Measurements from ENCODE around the gene DOCK7. TPM values are rescaled to one million over a fixed set of nuclear protein-coding genes. Genes with fewer than 3 reads are reported as not detected.

Gene DOCK7
- polyA plus RNA-seq, 1 experiment = 79.6 TPM

DNA sequence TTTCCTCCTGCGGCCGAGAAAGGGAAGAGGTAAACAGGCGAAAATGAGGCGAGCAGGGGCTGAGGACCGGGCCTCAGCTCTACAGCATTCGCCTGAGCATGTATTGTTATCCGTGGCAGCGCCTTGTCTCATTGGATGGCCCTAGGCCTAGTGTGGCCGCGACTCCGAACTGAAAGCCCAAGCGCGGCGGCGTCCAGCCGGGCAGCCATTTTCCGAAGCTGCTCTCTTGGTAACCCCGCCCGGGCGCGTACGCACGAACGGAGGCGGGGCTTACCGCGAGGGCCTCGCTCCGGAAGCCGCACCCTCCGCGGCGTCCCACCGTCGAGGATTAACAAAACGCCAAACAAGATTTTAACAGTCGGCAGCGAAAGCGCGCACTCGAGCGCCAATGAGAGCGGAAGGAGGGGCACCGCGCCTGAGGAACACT is 252.1 kb downstream of the DOCK7 start:
- CTCF ChIA-PET = interaction anchor here (0.6 kb wide), 1 partner anchor 300 kb away, joined by 3 read pairs; no protein-coding TSS in a partner anchor

DNA sequence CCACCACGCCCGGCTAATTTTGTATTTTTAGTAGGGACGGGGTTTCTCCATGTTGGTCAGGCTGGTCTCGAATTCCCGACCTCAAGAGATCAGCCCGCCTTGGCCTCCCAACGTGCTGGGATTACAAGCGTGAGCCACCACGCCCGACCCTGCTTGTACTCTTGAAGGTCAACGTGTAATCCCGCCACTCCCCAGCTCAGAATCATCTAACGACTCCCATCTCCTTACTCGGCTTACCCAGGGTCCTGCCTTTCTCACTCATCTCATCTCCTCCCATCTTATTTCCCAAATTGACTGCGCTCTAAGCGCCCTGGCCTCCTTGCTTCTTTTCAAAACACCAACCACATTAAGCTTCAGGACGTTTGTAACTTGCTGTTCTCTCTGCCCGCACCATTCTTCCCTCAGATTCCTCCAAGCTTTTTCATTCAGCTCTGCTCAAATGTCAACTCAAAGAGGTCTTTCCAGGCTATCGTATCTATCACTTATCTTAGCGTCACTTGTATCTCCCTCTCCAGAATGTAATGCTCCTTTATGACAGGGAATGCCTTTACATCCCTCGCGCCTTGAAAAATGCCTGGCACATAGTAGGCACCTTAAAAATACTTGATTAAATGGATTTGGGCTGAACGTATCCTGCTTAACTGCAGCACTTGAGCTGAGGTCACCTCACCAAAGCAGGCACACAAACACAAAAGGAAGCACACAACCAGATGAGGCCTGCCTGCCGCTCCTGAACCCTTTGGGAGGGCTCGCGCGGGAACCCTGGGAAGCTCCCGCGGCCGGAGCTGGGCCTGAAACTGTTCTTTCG is 252.8 kb downstream of the DOCK7 start:
- Histone ChIP-seq H3K9me3 (ENCODE audit: control insufficient read depth, insufficient read depth, low read length) (no peaks in the 10 kb centered on the region; the same call in 1 of the 2 replicates), H3K27ac (ENCODE audit: low read depth, low read length) (peak overlapping the region; percentile 100), H3K4me3 (ENCODE audit: low read depth, low read length) (peak overlapping the region; percentile 86), H3K27me3 (ENCODE audit: control insufficient read depth, insufficient read depth, low read length) (peaks cover 6% of the 10 kb centered on the region)
- DNase-seq (ENCODE audit: low read depth, low spot score) = no peak
- ChIA-PET POLR2A (interaction anchor here (0.6 to 1.2 kb wide), 3 partner anchors 51 to 349 kb away, joined by 4 to 7 read pairs (median 5); partner anchors contain the start of gene ATG4C), CTCF (interaction anchor here (0.6 kb wide), 1 partner anchor 301 kb away, joined by 3 read pairs; no protein-coding TSS in a partner anchor)
- TF ChIP-seq, protein P1, sequence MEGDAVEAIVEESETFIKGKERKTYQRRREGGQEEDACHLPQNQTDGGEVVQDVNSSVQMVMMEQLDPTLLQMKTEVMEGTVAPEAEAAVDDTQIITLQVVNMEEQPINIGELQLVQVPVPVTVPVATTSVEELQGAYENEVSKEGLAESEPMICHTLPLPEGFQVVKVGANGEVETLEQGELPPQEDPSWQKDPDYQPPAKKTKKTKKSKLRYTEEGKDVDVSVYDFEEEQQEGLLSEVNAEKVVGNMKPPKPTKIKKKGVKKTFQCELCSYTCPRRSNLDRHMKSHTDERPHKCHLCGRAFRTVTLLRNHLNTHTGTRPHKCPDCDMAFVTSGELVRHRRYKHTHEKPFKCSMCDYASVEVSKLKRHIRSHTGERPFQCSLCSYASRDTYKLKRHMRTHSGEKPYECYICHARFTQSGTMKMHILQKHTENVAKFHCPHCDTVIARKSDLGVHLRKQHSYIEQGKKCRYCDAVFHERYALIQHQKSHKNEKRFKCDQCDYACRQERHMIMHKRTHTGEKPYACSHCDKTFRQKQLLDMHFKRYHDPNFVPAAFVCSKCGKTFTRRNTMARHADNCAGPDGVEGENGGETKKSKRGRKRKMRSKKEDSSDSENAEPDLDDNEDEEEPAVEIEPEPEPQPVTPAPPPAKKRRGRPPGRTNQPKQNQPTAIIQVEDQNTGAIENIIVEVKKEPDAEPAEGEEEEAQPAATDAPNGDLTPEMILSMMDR (IDR thresholded peaks at IDR 0.05; ENCODE audit: low read depth, low read length) = no peak

More for the DNA sequence above, 252.1 kb downstream of the DOCK7 start:
- TF ChIP-seq, protein P1 (IDR thresholded peaks at IDR 0.05; ENCODE audit: low read depth, low read length) = no peak
- no peak for DNase-seq (ENCODE audit: low read depth, low spot score)
- H3K27me3 ChIP-seq (ENCODE audit: control insufficient read depth, insufficient read depth, low read length) = peaks cover 4% of the 10 kb centered on the region
- H3K4me3 ChIP-seq (ENCODE audit: low read depth, low read length) = peak overlapping the region; percentile 86
- POLR2A ChIA-PET = interaction anchor here (0.6 to 1.2 kb wide), 3 partner anchors 51 to 348 kb away, joined by 4 to 7 read pairs (median 5); partner anchors contain the start of gene ATG4C
- peak overlapping the region; percentile 100 for H3K27ac ChIP-seq (ENCODE audit: low read depth, low read length)
- H3K9me3 ChIP-seq (ENCODE audit: control insufficient read depth, insufficient read depth, low read length) = no peaks in the 10 kb centered on the region; the same call in 1 of the 2 replicates

DNA sequence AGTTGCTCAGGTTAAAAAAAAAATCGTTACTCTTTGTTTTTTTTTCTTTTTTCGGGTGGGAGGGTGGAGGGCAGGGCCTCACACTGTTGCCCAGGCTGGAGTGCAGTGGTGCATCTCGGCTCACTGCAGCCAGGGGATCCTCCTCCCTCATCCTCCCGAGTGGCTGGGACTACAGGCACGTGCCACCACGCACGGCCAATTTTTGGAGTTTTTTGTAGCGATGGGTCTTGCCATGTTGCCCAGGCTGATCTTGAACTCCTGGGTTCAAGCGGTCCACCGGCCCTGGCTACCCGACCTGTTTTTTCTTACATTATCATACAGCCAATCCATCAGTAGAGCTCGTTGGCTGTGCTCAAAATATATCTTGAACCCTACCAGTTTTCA is 253.6 kb downstream of the DOCK7 start:
- H3K27me3 ChIP-seq (ENCODE audit: control insufficient read depth, insufficient read depth, low read length) = peaks cover 12% of the 10 kb centered on the region
- DNase-seq (ENCODE audit: low read depth, low spot score) = no peak
- H3K9me3 ChIP-seq (ENCODE audit: control insufficient read depth, insufficient read depth, low read length) = no peaks in the 10 kb centered on the region; the same call in 1 of the 2 replicates
- POLR2A ChIA-PET = no interaction called here
- no peak overlapping the region for H3K27ac ChIP-seq (ENCODE audit: low read depth, low read length)
- TF ChIP-seq, protein P1 (IDR thresholded peaks at IDR 0.05; ENCODE audit: low read depth, low read length) = no peak
- H3K4me3 ChIP-seq (ENCODE audit: low read depth, low read length) = no peak overlapping the region
- CTCF ChIA-PET = no interaction called here

DNA sequence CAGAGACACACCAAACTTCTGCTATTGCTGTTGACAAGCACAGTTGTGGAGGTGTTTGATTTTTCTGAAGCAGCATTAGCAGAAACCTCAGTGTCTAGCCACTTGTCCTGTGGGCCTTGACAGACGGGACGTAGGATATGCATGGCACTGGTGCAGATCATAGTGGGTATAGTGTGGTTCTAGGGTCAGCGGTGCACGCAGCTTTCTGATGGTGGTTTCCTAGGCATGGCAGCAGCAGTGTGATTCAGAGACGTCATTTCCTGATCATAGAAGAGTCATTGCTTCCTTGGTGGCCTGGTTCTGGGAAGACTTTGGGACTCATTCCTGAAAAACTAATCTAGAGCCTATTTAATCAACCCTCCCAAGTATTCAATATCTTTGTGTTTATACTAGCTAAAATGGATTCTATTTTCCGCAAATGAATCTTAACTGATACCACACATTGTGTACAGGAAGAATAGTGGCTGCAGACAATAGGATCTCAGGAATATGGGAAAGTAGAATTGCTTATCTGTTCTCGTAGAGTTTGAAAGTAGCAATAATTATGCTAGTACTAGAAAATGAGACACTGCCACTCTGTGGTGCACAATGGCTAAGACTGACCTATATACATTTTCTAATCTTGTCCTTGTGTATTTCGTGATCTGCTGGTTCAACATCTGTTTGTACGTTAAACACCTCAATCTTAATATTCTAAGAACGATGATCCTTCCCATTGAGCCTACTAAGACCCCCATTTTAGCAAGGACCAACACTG is 254.1 kb downstream of the DOCK7 start:
- ChIA-PET POLR2A (no interaction called here), CTCF (no interaction called here)
- no peaks in the 10 kb centered on the region; the same call in 1 of the 2 replicates for H3K9me3 ChIP-seq (ENCODE audit: control insufficient read depth, insufficient read depth, low read length)
- no peak for DNase-seq (ENCODE audit: low read depth, low spot score)
- no peak overlapping the region for H3K4me3 ChIP-seq (ENCODE audit: low read depth, low read length)
- peaks cover 12% of the 10 kb centered on the region for H3K27me3 ChIP-seq (ENCODE audit: control insufficient read depth, insufficient read depth, low read length)
- no peak overlapping the region for H3K27ac ChIP-seq (ENCODE audit: low read depth, low read length)
- TF ChIP-seq, protein P1 (IDR thresholded peaks at IDR 0.05; ENCODE audit: low read depth, low read length) = 0 out of 2 replicates have a peak, but pooled peaks have one; percentile 8

Measured in AG04450 (cell line).